Cerebellar nuclear complex (tissue), 1 donor: ENCODE data around the gene AGAP1.

Source experiments
- DNase-seq, 2 experiments: peaks; one replicate each; lab custom pipeline; 2025; lab: John Stamatoyannopoulos, UW

Gene AGAP1

DNA sequence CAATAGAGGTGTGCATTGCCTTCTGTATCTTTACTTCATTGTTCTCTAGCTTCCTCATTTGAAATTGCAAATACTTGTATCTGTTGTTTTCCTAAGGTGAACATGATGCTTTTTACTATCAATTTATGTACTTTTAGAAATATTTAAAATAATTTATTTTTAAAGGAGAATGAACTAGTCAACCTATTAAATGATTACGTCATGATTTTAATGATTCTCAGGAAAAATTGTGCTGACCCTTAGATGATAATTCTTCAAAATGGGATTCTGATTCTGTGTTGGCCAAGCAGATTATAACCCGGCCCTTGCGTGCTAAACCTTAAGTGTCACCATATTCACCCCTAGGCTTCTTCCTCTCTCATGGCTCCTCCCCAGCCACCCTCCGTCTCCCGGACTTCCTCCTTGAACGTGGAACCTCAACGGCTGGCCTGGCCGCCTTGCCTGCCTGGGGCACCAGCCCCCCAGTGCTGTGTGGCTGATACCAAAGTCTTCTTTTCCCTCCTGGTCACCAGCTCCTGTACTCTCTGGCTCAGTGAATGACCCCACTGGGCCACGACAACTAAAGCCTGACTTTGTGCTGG, 382.3 kb downstream of the AGAP1 start:
- no peak for DNase-seq

DNA sequence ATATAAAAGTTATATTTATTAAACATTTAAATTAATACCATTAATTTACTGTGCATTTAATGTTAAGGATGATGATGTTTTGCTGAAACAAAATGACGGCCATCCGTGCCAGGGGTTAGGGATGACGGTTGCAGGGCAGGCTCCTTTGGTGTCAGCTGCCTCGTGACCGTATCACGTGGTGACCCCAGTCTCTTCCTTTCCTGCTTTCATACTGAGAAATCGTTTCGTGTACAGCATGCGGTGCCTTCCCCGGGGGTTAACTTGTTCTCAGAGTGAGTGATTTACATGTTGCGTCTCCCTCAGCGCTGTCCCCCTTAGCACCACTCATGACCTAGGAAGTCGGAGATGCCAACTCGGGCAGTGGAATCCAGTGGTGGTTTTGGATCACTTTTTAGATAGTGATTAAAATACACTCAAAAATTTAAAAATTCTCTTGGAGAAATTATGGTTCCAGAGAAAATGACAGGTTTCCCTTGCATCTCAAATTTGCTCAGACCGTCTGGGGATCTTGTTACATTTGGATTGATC, 383.5 kb downstream of the AGAP1 start:
- no peak for DNase-seq

DNA sequence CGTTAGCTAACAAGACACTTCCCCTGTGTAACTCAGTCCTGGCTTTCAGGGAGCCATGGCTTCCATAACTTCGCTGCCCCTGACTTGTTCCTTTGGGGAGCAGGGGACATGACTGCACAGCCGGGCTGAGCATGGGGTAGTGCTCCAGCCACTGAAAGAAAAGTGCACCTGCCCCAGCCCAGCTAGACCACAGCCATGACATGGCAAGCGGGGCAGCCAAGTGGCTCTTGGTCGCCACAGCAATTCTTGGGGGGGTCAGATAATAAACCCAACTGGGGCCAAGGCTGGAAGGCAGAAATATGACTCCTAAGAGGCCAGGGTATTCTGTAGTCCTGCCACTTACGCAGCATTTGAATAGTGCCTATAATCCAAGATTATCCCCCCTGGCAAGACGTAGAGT, 385.3 kb downstream of the AGAP1 start:
- no peak for DNase-seq

DNA sequence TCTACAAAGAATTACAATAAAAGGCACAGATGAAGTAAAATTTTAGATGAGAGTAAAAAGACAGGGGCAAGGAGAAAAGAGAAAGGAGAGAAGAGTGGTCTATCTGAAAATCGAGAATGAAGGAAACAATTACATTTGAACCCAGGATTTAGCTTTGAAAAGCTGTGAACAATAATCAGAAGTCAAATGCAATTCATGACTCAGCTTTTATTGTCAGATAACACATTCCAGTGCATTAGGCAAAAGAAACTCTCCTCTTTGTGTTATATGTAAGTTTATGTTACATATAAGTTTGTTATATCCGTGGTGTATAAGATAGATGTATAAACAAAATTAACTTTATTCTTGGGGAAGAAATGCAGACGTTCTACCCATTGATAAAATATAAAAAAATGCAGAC, 389.8 kb downstream of the AGAP1 start:
- DNase-seq: no peak

DNA sequence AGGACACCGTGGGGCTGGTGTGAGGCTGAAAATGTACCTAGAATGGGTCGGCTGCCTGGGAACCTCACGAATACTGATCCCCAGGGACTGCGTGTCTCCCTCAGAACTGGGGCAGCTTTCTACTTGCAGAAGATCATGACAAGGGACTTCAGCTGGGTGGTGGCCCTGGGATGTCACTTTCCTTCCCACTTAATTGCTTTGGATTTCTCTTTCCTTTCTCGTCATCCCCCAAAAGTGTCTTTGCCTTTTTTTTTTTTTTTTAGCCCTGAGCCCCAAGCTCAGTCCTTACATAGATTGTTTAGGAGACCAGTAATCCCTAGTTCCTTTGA, 395.4 kb downstream of the AGAP1 start:
- no peak for DNase-seq

DNA sequence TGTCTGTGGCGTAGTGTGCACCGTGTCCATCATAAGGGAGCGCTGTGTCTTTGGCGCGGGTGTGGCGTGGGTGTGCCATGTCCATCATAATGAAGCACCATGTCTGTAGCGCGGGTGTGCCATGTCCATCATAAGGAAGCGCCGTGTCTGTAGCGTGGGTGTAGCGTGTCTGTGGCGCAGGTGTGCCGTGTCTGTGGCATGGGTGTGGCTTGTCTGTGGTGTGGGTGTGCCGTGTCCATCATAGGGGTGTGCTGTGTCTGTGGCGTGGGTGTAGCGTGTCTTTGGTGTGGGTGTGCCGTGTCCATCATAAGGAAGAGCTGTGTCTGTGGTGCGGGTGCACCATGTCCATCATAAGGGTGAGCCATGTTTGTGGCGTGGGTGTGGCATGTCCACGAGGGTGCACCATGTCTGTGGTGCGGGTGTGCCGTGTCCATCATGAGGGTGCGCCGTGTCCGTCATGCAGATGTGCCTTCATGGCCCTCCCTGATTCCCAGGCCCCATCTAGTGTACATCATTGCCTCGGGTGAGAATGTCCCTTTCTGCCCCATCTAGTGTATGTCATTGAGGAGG, 399.4 kb downstream of the AGAP1 start:
- no peak for DNase-seq

DNA sequence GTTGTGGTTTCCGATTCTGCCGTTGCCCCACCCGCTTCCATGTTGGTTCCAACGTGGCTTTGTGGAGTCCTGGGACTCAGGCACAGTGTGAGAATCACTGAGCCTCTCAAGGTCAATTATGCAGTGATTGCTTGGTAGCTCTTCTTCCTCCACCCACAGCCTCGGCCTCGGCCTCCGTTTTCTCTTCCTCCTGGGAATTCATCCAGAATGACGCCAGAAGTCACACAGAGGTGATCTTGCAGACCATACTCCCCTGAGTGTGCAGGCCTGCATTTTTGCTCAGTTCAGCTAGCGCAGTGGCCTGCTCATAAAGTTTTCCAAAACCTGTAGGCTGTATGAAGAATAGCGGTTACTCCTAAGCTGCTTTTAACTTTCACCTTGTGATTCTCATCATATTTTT, 401.0 kb downstream of the AGAP1 start:
- no peak for DNase-seq

DNA sequence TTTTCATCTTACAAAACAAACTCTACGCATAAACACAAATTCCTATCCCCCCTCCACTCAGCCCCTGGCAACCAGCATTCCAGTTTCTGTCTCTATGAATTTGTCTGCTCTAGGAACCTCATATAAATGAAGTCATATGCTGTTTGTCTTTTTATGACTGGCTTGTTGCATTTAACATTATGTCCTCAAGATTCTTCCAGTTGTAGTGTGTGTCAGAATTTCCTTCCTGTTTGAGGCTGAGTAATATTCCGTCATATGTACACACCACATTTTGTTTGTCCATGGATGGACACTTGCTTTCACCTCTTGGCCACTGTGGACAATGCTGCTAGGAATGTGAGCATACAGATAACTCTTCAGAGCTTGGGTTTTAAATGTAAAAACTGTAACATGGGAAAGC, 402.2 kb downstream of the AGAP1 start:
- no peak for DNase-seq

DNA sequence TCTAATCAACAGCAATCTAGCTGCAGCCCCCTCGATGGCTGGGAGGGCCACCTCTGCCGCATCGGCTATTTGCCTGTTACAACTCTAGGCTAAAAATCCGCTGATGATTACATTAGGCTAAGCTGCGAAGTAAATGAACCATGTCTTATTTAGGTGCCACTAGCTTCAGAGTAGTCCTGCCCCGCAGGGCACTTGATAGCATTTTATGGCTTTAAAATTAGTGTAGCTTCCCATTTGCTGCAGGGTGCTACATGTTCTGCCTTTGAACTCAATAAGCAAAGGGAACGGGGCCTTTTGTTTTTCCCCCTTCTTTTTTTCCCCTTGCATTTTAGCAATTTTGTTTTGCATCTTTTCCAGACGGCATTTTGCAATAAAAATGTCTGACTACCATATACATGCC, 404.1 kb downstream of the AGAP1 start:
- DNase-seq: no peak

DNA sequence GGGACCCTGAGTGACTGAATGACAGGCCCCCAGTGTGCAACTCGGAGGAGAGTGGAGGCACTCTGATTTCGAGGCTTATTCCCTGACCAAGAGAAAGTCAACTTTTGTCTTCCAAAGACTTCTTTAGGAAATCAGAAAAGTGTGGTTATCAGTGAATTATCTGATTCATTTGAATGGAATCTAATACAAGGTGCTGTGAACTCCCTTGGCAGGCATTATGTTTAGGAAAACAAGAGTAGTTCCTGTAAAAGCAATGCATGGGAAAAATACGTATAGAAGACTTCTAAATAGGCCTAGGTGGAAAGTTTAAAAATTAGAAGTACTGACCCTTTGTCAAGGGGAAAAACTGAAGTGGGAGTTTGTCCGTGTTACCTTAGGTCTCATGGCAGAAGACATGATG, 404.9 kb downstream of the AGAP1 start:
- no peak for DNase-seq

DNA sequence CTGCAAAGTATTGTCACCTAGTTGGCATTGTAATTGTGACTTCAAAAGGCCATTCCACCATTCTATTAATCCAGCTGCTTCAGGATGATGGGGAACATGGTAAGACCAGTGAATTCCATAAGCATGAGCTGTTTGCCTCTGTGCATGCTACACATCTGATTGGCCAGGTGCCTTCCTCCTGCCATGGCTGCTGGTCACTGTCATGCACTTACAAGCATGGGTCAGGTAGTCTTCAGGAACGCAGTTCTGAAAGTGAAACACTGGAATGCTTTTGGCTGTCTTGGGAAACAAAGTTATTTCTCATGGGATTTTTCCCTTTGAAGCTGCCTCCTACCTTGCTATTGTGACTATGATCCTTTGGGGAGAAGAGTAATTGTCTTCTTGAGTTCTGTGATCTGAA, 406.8 kb downstream of the AGAP1 start:
- no peak for DNase-seq

DNA sequence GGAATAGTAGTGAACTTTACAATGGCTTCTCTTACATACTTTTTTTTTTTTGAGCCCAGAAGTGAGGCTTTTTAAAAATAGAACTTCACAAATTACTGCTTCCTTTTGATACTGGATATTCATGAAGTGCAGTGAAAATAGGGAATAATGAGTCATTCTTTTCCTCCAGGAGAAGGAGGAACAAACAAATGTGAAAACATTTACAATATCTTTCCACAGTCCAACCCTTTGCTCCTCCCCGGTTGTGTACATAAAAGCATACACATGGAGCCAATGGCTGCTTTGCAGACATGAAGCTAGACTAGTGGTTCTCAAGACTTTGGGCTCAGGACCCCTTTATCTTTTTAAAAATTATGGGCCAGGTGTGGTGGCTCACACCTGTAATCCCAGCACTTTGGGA, 407.4 kb downstream of the AGAP1 start:
- no peak for DNase-seq

DNA sequence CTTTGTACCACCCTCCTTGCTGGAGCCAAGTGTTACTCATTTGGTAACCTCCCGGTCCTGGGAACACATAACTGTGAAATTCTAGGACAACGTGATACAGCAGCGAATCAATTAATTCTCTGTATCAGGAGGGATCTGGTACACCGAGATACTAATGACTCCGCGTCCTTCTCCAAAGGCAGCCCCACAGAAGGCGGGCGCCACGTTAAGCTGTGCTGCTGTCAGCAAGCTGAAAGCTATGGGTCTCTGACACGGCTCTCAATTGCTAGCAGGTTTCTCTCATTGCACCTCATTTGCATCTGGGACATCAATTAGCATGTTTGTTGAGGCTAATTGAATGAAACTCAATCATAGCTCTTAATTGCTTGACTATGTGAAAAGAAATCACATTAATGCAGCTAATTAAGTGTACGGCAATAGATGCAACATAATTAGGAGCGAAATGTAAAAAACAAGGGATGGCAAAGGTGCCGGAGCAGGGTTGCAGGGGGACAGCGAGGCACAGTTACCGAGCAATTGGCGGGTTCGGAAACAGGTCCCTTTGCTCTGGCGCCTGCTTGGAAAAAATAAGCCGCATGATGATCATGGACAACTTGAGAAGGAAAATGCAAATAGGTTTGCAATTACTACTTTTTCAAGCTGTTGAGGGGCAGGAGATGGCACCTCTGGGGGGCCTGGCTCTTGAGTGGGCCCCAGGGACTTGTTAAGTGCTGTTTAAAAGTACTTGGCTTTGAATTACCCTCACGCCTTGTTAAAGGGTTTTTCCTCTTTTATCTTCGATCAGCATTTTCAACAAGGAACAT, 410.1 kb downstream of the AGAP1 start:
- no peak for DNase-seq

DNA sequence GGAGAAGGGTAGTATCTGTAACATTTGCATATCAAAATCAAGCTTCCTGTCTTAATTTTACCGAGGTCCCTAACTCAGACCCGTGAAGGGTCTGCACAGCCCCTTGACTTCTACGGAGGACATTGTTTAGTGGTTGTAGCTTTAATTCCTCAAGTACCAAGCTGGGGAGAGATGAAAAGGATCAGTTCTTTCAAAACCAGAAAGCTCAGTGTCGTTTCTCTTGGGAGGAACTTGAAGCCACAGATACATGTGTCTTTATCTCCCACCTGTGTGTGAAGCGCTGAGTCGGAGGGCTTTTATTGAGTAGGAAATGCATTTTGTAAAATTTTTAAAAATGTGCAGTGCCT, 410.7 kb downstream of the AGAP1 start:
- DNase-seq: no peak

DNA sequence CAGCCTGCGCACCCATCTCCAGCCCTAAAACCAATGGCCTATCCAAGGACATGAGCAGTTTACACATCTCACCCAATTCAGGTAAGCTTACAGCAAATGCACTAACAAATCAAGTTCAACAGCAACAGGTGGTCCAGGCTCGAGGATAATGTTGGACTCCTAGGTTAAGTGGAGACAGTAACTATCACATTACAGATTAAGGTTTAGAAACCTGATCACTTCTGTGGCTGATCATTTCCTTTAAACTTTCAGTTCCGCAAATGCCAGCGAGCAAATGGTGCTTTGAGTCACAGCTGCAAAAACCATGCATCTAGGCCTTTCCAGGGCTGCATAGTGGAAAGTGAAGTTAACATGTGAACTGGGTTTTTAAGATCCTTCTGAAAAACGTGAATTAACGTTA, 415.0 kb downstream of the AGAP1 start:
- no peak for DNase-seq

DNA sequence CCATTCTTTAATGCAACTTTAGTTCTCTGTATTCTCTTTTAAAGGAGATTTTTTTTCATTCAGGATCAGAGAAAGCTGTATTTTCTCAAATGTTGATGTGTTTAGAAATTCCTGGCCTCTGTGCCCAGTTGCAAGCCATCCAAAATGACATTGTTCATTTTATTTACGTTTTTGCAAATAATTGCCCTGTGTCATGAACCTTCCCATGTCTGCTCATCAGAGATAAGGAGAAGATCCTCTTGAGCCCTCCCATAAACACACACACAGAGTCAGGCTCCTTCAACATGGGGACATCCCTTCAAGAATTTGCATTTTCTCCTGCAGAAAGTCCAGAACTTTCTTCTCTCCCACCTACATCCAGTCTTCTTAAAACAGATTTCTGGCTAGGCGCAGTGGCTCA, 415.5 kb downstream of the AGAP1 start:
- DNase-seq: no peak

DNA sequence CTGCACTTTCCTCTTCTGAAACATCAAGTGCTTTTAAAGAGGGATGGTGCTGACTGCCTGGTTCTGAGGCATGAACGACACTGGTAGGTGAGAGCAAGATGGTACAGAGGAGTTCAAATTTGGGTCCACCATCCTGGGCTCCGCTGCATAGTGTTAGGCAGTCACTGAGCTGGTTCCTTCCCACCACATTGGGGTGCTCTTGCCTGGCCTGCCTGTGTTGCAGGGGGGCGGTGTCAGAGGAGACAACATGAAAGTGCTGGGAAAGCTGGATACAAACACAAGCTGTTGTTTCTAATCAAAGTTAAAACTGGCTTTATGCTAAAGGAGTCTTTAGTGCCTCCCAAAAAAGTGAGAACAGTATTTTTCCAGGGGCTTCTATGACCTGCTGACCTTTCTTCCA, 416.2 kb downstream of the AGAP1 start:
- no peak for DNase-seq

DNA sequence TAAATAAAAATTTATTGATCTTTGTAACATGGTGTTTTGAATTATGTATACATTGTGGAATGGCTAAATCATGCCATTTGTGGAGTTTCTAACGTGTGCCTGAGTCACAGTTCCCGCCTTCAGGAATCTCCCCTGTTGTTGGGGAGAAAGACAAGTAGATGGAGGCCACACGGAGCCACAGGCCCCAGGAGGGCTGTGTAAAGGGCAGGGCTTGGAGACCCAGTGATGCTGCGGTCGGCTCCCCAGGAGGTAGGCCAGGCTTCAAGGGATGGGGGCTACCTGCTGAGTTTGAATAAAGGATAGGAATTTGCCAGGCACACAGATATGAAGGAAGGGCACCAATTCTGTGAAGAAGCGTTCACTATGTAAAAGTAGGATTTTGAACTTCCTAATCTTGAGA, 417.3 kb downstream of the AGAP1 start:
- no peak for DNase-seq

DNA sequence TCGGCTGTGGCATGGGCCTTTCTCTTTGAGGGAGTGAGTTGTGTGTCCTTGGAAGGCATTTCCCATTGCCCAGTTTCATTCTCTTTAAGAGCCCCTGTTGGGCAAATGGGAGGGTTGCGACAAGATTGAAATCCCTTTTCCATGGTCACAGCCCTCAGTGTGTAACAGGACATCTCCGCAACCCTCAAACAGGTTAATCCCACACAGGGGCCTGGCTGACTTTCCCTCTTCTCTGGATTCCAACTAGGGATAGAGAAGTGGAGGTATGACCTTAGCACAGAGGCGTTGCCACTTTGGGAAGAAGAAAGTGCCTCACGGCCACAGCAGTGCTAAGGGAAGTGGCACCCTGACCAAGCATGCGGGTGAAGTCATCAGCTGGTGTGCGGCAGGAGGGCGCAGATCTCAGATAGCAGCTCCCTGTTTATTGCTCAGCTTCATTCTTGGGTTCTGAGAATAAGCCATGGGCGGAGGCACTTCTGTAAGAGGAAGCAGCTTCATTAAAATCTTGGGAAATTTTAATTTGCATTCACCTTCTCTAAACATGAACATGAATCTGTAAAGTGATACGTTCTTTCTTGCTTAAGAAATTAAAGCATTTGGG, 417.9 kb downstream of the AGAP1 start:
- no peak for DNase-seq

DNA sequence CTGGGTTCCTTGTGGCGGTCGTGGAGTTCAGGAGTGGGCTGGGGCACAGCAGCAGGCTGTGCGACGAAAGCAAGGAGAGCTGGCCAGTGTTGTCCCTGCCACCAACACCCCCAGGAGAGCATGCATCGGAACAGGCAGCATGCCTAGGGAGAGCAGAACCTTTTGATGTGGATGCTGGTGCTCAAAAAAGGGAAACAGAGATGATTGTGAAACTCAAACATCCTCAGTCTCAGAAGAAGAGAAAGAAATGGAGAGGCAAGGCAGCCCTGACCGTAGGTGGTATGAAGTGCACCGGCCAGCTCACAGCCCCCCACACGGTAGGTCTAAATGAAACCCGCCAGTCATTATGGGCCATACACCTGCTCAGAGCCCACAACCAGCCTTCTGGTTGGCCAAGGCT, 420.9 kb downstream of the AGAP1 start:
- no peak for DNase-seq

DNA sequence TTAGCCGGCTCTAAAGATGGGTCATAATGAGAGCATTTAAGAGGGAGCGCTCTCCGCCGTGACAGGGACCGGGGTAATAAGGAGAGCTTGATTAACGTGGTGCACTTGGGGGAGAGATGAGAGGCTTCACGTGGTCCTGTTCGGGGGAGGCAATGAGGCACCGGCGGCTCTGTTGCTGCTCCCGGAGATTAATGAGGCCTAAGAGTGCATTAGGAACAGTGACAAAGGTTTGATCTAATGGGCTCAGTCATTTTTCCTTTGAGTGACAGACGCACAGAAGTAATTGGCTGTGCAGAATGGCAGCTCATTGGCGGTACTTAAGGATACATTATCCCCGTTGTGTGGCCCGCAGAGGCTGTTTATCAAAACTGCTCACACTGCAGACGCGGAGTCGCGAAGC, 423.7 kb downstream of the AGAP1 start:
- DNase-seq: no peak

DNA sequence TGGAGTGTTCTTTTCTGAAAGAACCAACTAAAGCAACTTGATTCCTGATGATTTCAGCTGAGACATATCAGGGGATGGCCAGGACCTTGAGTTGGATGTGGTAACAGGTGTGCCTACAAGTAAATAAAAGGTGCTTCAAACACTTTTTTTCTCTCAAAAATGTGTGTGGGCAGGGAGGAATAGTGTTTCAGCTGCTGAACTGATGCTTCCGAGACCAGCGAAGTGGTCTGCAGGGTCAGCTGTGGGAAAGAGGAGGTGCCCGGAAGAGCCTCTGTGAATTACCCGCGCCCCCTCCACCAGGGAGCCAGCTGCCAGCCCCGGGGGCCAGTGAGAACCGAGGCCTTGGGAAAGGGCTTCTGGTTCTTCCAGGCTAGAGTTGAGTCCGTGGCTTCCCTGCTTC, 425.0 kb downstream of the AGAP1 start:
- DNase-seq: no peak

DNA sequence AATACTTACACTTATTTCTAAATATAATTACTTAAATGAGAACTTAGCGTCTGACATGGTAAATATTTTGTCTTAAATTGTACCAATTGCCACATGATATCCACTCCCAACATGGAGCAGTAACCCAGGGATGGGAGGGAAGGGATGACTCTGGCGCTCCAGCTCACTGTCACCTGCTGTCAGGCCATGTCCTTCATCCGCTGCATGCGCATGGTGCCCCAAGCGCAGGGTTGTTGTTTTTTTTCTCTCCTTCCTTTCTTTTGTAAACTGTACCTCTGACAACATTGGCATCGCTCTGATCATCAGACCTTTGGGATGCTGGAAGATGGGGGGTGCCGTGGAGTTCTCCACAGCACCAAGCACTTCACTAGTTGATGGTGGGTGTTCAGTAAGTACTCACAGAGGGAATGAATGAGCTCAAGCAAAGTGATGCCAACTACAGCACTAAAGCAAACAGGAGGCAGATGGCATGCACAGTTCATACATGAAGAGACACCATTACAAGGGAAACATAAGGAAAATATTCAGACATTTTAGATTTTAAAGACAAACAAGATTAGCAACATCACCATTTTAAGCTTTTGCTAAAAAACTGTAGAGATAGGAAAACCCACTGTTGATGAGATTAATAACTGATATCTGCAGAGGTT, 426.5 kb downstream of the AGAP1 start:
- DNase-seq: no peak
